ENCODE data around the gene RNF31.

The RNF31 gene

DNA sequence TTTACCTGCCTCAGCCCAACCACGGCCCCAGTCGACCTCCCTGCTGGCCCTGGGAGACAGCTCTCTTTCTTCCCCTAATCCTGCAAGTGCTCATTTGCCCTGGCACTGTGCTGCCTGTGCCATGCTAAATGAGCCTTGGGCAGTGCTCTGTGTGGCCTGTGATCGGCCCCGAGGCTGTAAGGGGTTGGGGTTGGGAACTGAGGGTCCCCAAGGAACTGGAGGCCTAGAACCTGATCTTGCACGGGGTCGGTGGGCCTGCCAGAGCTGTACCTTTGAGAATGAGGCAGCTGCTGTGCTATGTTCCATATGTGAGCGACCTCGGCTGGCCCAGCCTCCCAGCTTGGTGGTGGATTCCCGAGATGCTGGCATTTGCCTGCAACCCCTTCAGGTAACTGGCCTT lies 2.8 kb downstream of the RNF31 start:
- TF ChIP-seq, protein P1, sequence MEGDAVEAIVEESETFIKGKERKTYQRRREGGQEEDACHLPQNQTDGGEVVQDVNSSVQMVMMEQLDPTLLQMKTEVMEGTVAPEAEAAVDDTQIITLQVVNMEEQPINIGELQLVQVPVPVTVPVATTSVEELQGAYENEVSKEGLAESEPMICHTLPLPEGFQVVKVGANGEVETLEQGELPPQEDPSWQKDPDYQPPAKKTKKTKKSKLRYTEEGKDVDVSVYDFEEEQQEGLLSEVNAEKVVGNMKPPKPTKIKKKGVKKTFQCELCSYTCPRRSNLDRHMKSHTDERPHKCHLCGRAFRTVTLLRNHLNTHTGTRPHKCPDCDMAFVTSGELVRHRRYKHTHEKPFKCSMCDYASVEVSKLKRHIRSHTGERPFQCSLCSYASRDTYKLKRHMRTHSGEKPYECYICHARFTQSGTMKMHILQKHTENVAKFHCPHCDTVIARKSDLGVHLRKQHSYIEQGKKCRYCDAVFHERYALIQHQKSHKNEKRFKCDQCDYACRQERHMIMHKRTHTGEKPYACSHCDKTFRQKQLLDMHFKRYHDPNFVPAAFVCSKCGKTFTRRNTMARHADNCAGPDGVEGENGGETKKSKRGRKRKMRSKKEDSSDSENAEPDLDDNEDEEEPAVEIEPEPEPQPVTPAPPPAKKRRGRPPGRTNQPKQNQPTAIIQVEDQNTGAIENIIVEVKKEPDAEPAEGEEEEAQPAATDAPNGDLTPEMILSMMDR (IDR thresholded peaks at IDR 0.05; ENCODE audit: low read depth, low read length, missing control alignments) = no peak
- in situ Hi-C loops (cut with HindIII; ENCODE audit: low sequenced_read_pairs) = no loop called here
- H3K4me3 ChIP-seq (ENCODE audit: low read depth, low read length) = no peak overlapping the region
- no peak for DNase-seq (ENCODE audit: low read depth)

DNA sequence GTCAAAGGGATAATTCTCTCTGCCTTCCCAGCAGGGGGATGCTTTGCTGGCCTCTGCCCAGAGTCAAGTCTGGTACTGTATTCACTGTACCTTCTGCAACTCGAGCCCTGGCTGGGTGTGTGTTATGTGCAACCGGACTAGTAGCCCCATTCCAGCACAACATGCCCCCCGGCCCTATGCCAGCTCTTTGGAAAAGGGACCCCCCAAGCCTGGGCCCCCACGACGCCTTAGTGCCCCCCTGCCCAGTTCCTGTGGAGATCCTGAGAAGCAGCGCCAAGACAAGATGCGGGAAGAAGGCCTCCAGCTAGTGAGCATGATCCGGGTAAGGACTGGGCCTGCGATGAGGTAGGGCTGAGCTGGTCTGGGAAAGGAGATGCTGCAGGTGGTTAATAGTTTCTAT lies 3.3 kb downstream of the RNF31 start:
- in situ Hi-C loops (cut with HindIII; ENCODE audit: low sequenced_read_pairs) = no loop called here
- DNase-seq (ENCODE audit: low read depth) = no peak
- H3K4me3 ChIP-seq (ENCODE audit: low read depth, low read length) = no peak overlapping the region
- TF ChIP-seq, protein P1 (IDR thresholded peaks at IDR 0.05; ENCODE audit: low read depth, low read length, missing control alignments) = no peak

DNA sequence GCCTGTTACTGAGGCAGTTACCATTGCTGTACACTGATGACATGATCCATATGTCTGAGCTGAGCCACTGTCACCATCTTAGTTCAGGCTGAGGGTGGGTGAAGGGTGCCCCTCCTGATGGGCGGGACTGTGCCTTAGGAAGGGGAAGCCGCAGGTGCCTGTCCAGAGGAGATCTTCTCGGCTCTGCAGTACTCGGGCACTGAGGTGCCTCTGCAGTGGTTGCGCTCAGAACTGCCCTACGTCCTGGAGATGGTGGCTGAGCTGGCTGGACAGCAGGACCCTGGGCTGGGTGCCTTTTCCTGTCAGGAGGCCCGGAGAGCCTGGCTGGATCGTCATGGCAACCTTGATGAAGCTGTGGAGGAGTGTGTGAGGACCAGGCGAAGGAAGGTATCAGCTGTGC lies 3.7 kb downstream of the RNF31 start:
- DNase-seq (ENCODE audit: low read depth) = no peak
- in situ Hi-C loops (cut with HindIII; ENCODE audit: low sequenced_read_pairs) = no loop called here

DNA sequence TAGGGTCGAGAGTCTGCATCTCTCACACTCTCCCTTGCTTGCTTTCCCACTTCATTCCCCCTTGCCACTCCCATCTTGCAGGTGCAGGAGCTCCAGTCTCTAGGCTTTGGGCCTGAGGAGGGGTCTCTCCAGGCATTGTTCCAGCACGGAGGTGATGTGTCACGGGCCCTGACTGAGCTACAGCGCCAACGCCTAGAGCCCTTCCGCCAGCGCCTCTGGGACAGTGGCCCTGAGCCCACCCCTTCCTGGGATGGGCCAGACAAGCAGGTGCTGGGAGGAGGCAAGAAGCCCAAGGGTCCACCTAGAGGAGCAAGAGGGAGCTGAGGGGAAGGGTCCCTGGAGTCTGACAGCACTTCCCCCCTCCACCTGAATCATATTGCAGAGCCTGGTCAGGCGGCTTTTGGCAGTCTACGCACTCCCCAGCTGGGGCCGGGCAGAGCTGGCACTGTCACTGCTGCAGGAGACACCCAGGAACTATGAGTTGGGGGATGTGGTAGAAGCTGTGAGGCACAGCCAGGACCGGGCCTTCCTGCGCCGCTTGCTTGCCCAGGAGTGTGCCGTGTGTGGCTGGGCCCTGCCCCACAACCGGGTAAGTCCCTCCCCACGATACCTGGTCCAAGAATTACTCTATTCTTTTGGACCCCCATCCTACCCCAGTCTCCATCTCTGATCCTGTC lies 4.2 kb downstream of the RNF31 start:
- no peak for DNase-seq (ENCODE audit: low read depth)
- TF ChIP-seq, protein P1 (IDR thresholded peaks at IDR 0.05; ENCODE audit: low read depth, low read length, missing control alignments) = no peak
- in situ Hi-C loops (cut with HindIII; ENCODE audit: low sequenced_read_pairs) = no loop called here
- H3K4me3 ChIP-seq (ENCODE audit: low read depth, low read length) = no peak overlapping the region

More for the DNA sequence above, 3.7 kb downstream of the RNF31 start:
- TF ChIP-seq, protein P1 (IDR thresholded peaks at IDR 0.05; ENCODE audit: low read depth, low read length, missing control alignments) = no peak
- H3K4me3 ChIP-seq (ENCODE audit: low read depth, low read length) = no peak overlapping the region

DNA sequence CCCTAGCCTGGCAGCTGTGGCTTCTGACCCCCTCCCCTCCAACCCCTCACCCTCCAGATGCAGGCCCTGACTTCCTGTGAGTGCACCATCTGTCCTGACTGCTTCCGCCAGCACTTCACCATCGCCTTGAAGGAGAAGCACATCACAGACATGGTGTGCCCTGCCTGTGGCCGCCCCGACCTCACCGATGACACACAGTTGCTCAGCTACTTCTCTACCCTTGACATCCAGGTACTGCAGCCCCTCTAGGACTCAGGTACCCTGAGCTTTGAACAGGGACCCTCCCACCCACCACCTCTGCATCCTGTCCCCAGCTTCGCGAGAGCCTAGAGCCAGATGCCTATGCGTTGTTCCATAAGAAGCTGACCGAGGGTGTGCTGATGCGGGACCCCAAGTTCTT lies 7.8 kb downstream of the RNF31 start:
- TF ChIP-seq, protein P1 (IDR thresholded peaks at IDR 0.05; ENCODE audit: low read depth, low read length, missing control alignments) = no peak
- no peak overlapping the region for H3K4me3 ChIP-seq (ENCODE audit: low read depth, low read length)
- no peak for DNase-seq (ENCODE audit: low read depth)
- in situ Hi-C loops (cut with HindIII; ENCODE audit: low sequenced_read_pairs) = no loop called here

DNA sequence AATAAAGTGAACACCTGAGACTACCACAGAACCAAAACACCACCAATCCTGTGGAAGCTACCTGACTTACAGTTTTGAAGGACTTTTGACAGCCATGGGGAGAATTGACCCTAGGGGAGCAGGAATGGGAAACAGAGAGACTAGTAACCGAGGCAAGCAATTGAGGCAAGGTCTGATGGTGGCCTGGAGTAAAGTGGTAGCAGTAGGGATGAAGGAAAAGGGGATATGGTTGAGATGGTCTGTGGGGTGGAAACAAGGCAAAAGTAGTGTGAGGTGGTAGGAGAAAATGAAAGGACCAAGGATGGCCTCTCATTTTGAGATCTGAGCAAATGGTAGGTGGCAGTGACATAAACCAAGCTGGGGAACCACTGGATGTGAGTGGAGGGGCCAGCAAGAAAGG lies 9.5 kb downstream of the RNF31 start:
- DNase-seq (ENCODE audit: low read depth) = no peak
- H3K4me3 ChIP-seq (ENCODE audit: low read depth, low read length) = no peak overlapping the region
- in situ Hi-C loops (cut with HindIII; ENCODE audit: low sequenced_read_pairs) = no loop called here
- TF ChIP-seq, protein P1 (IDR thresholded peaks at IDR 0.05; ENCODE audit: low read depth, low read length, missing control alignments) = no peak
